Stimulated activated CD8-positive, alpha-beta memory T cell treated with anti-CD3 and anti-CD28 coated beads, Interleukin-7, amount 100 ng/mL, for 24 hours (primary cell): ENCODE measurements around the gene PHKB.
"Not testable (repeated sequence)": the region's sequence is repeated elsewhere in the genome, so short reads cannot be mapped to it uniquely, and the experiment has no call there.

Source experiments
- DNase-seq: peaks from one replicate; pipeline ENCODE4 v3.0.0-alpha.2; 2020; ENCODE audit warnings: low read depth

Gene PHKB

GRCh38 chr16:47506800-47507199 is 45.7 kb downstream of the PHKB start:
- no peak for DNase-seq

GRCh38 chr16:47507701-47508100 is 46.6 kb downstream of the PHKB start:
- DNase-seq: no peak

GRCh38 chr16:47511882-47512281 is 50.8 kb downstream of the PHKB start:
- DNase-seq: no peak

GRCh38 chr16:47519037-47519436 is 57.9 kb downstream of the PHKB start:
- no peak for DNase-seq

- DNase-seq: no peak
These were observed 58.4 kb downstream of the PHKB start for GRCh38 chr16:47519546-47519945.

- no peak for DNase-seq
These were observed 59.0 kb downstream of the PHKB start for GRCh38 chr16:47519996-47520679.

GRCh38 chr16:47523342-47524006 is 62.3 kb downstream of the PHKB start:
- DNase-seq: no peak

- no peak for DNase-seq
These were observed 62.9 kb downstream of the PHKB start for GRCh38 chr16:47524007-47524405.

- DNase-seq: no peak
These were observed 67.3 kb downstream of the PHKB start for GRCh38 chr16:47528431-47528830.

- no peak for DNase-seq
These were observed 72.7 kb downstream of the PHKB start for GRCh38 chr16:47533744-47534292.

GRCh38 chr16:47538472-47538871 is 77.3 kb downstream of the PHKB start:
- no peak for DNase-seq

GRCh38 chr16:47539707-47540670 is 78.9 kb downstream of the PHKB start:
- not testable (repeated sequence) for DNase-seq

- DNase-seq: not testable (repeated sequence)
These were observed 80.0 kb downstream of the PHKB start for GRCh38 chr16:47541135-47541534.

GRCh38 chr16:47544255-47544654 is 83.1 kb downstream of the PHKB start:
- not testable (repeated sequence) for DNase-seq

- DNase-seq: not testable (repeated sequence)
These were observed 90.1 kb downstream of the PHKB start for GRCh38 chr16:47551185-47551584.

GRCh38 chr16:47551767-47552166 is 90.6 kb downstream of the PHKB start:
- DNase-seq: not testable (repeated sequence)

- DNase-seq: no peak
These were observed 92.9 kb downstream of the PHKB start for GRCh38 chr16:47553853-47554564.

GRCh38 chr16:47554587-47554986 is 93.5 kb downstream of the PHKB start:
- DNase-seq: not testable (repeated sequence)

GRCh38 chr16:47561286-47561685 is 100.2 kb downstream of the PHKB start:
- DNase-seq: no peak

- no peak for DNase-seq
These were observed 101.2 kb downstream of the PHKB start for GRCh38 chr16:47562366-47562765.

- no peak for DNase-seq
These were observed 104.3 kb downstream of the PHKB start for GRCh38 chr16:47565454-47565853.

GRCh38 chr16:47567321-47567720 is 106.2 kb downstream of the PHKB start:
- DNase-seq: no peak
